Measurements from ENCODE around the gene HPCAL1. TPM values are rescaled to one million over a fixed set of nuclear protein-coding genes. Genes with fewer than 3 reads are reported as not detected.

HPCAL1 gene
- polyA plus RNA-seq, 3 donors, result 28.0 to 31.3 (median 31.2) TPM

DNA sequence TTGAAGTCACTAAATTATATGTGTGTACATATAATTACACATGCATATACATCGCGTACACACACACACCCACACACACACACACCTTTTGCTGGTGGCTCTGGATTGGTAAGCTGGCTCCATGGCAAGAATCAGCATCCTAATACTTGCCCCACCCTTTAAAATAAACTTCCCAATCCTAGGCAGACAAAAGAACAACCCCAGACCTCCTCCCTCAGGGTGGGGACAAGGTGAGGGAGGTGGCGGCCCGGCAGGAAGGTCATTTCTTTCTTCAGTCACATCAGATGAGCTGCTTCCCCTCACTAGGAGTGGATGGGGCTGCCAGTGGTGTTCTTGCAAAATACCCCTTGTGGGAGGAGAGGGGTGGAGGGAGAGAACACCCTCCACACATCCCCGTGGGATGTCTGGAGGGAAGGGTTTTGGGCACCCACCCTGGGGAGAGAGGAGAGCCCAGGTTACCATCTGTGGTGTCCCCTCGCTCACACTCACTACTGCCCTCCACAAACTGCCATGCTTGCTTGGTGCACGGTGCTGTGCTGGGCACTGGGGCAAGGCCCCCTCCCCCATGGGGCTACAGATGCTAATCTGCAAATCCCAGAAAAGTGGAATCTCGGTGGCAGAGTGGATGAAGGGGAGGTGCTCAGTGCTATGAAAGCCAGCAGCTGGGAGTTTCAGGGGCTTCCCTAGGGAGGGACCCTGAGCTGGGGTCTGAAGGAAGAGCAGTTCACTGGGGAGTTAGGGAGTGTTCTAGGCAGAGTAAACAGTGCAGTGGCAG, 81.4 kb downstream of the HPCAL1 start:
- no peak for DNase-seq

DNA sequence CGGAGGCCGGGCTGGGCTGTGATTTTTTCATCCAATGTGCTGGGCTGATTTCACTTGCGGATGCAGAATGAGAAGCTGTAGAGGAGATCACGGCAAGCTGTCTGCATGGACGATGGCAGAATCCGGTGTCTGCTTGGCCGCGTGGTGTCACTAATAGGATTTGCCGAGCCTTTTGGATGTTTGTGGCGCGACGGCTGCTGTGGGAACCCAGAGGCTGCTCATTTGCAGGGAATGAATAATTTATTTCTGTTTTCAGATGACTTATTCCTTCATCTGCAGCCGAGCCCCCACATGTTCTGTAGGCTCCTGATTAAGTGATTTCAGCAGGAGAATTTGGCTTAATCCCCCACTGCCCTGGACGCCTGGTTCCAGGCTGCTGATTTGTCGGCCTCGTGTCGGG, 82.8 kb downstream of the HPCAL1 start:
- DNase-seq, result no peak

DNA sequence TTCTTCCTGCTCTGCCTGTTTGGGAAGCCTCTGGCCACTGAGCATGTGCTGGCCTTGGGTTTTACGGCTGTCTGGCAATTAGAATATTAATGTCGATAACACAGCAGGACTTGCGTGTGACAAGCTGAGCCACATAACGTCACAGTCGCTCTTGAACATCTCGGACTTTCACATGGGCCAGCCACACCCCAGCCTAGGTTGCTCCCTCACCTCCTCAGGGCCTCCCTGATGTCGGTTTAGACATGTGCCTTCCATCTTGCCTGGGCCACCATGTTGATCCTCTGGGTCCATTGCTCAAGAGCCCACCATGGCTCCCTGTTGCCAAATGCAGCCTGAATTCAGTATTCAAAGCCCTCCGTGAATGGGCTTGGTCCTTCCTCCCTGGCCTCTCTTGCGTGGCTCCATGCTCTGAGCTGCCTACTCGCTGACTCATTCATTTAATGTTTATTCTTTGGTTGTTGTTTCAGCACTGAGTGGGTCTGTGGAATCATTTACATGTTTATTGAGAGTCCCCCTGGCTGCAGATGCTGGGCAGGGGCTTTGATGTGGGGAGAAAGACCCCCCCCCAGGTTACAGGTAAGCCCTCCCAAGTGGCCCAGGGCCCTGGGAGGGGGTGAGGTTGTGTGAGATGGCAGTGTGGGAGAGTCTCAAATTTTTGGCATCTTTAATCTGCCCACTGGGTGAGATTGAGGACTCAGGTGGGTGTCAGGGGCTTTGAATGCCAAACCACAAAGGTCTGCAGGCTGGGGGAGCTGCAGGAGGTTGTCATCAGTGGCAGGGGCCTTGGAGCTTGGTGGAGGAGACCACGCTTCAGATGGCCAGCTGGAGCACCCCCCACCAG, 83.4 kb downstream of the HPCAL1 start:
- no peak for DNase-seq

DNA sequence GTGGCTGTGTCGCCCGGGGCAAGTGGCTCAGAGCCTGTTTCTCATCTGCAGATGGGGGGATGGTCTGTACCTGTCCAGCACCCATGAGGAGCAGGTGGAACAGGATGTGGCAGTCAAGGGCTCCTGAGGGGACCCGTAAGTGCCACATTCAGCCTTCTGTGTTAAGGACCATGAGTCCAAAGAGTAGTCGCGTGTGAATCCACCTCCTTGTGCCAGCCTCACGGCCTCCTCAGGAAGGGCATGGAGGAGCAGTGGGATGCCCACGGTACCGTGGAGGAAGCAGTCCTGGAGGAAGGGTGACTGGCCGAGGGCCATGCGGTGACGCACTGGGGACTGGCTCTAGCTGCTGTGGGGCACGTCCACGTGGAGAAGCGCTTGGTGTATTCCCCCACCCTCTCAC, 84.3 kb downstream of the HPCAL1 start:
- DNase-seq, result no peak

DNA sequence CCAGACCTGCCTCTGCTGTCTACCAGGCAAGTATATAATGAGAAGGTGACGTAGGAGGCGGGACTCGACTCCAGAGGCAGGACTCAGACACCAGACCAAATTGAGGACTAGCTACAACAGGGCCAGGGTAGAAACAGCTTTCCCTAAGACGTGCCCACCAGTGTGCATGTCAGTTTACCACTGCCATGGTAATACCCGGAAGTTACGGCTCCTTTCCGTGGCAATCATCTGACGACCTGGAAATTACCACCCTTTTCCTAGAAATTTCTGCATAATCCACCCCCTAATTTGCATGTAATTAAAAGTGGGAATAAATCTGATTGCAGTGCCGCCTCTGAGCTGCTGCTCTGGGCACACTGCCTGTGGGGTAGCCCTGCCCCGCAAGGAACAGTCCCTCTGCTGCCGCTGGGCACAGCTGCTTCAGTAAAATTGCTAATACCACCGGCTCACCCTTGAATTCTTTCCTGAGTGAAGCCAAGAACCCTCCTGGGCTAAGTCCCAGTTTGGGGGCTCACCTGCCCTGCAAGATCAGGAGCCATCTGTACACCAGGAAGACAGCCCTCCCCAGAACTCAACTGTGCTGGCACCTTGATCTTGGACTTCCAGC, 86.4 kb downstream of the HPCAL1 start:
- no peak for DNase-seq

DNA sequence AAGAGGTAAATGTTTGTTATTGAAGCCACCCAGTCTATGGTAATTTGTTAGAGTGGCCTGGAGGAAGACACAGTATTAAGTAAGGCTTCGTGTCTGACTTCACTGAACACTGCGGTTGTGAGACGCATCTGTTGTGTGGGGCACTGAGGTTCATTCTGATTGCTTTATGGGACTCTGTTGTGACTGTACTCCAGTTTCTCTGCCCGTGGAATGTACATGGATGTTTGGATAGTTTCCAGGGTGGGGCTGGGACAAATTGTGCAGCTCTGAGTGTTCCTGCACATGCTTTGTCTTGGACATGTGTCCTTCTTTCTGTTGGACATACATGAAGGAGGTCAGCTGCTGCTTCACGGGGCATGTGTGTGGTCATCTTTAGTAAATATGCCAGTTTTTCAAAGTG, 86.9 kb downstream of the HPCAL1 start:
- no peak for DNase-seq

DNA sequence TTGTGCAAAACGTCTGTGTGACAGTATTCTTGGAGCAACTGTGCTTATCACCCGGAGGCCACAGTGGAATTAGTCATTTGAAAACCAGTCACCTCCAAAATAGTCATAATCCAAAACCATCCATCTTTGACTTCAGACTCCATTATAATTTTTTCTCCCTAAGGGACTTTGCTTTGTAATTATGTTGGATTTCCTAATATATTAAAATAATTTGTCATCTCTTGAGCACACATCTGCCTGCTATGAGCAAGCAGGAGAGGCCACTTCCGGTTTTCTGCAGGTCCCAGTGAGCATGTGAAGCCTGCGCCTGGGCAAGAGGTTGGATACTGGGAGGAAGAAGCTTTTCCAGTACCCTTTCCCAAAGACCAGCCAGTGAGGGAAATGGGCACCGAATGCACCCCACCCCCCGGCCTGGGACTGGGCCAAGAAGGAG, 87.7 kb downstream of the HPCAL1 start:
- no peak for DNase-seq

DNA sequence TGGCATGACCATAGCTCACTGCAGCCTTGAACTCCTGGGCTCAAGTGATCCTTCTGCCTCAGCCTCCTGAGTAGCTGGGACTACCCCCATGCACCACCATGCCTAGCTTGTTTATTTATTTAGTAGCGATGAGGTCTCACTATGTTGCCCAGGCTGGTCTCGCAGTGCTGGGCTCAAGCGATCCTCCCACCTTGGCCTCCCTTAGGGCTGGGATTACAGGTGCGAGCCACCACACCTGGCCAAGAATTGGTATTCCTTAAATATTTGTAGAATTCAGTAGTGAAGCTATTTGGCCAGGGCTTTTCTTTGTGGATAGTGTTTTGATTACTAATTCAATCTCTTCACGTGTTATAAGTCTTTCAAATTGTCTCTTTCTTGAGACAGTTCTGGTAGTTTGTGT, 89.4 kb downstream of the HPCAL1 start:
- DNase-seq, result no peak

DNA sequence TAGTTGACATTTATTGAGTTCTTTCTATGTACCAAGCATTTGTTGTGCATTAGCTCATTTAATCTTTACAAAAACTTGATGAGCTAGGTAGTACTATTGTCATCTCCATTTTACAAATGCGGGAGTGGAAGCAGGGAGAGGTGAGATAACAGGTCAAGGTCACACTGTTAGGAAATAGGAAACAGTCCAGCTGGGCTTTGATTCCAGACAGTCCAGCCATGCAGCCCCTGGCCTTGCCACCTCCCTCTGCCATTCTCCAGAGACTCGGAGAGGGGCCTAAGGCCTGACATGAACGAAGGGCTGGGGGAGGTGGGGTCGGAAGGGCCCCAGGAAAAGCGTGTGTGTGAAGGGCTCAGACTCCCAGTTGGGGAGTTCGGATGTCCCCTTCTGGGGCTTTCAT, 89.8 kb downstream of the HPCAL1 start:
- DNase-seq, result no peak

DNA sequence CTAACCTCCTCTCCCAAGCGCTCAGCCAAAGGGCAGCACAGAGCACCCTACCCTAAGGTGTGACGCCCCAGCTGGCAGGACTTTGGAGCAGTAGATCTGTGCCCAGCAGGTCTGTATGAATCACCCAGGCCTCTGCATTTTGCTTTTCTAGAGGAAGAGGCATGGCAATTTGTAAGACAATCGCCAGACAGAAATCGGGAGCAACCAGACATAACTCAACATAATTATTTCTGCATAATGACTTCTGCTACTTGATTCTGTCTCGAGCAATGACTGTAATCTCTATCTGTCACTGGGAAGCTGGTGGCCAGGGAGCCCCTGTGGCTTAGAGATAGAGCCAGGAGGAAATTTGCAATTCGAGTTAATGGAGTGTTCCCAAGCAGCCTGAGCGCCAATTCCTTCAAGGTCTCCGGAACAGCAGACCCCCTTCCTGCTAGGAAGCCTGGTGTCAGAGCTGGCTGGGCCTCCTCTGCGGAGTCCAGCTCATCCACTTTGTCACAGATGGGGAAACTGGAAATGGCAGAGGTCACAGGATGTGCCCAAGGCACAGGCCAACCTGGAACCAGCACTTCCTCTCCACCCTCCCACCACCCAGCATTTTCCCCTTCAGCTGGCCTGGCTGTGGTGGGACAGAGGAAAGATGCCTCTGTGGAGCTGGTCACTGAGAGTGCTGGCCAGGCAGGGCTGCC, 90.4 kb downstream of the HPCAL1 start:
- DNase-seq, result no peak

DNA sequence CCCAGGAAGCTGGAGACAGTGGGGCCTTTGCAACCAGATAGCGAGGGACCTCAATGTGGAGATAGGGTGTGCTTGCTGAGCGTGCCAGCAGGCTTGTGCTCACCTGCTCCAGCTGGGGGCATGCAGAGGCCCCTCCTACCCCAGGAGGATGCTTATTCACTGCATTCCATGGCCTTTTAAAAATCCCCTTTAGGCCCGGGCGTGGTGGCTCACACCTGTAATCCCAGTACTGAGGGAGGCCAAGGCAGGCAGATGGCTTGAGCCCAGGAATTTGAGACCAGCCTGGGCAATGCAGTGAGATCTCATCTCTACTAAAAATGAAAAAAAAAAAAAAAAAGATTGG, 90.9 kb downstream of the HPCAL1 start:
- no peak for DNase-seq

DNA sequence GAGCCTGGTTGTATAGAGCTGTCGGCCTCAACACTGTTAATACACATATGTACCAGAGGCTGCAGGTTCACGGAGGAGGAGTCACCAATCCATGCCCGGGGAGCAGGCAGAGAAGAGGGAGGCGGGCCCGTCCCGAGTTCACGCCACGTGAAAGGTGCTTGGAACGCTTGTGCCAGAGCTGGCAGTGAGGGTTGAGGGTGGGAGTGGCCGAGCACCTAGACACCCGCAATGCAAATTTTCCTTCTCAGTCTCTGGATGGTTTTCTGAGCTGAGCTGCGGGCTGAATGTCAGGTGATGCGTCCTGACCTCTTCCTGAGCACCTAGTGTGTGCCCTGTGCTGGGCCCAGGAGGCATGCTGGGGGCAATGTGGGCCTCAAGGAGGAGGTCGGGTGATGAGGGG, 93.2 kb downstream of the HPCAL1 start:
- DNase-seq, result no peak

DNA sequence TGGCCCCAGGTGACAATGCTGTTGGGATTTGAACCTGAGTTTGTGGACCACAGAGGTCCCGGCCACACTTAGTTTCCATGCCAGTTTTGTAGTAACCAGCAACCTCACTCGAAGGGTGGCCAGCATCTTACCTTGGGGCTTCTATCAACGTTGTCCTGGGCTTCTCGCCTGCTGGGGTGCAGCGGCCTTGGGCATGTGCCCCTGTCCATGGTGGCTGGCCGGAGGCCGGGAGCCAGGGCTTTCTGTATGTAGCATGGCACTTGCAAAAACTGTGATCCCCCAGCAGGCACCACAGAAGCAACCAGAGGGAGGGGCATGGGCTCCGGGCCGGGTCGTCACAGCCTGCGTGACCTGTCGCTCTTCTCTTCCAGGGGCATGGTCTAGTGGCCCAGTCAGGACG, 93.8 kb downstream of the HPCAL1 start:
- no peak for DNase-seq

DNA sequence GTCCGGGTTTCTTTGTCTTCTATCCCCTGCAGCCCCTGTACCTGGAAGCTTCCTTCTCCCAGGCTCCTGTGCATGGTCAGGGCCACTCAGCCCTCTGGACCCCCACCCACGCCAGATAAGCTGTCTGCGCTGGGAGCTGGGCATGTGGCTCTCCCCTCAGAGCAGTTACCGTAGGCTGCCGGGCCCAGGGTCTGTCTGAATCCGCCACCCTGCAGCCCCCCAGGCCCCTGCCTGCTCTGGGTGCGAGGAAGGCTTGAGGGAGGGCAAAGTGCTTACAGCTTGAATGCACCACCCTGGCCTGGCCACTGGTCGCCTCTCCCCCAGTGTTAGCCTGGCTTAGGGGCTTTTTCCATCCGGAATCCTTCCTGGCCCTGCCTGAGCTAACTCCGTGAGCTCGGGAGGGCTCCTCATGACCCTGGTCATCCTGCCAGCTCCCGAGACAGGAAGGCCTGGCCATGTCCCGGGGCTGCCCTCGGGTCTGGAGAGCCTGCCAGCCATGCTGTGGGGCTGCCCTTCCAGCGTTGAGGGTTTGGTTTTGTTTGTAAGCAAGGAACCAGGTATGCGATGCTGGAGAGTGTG, 94.7 kb downstream of the HPCAL1 start:
- DNase-seq, result no peak

DNA sequence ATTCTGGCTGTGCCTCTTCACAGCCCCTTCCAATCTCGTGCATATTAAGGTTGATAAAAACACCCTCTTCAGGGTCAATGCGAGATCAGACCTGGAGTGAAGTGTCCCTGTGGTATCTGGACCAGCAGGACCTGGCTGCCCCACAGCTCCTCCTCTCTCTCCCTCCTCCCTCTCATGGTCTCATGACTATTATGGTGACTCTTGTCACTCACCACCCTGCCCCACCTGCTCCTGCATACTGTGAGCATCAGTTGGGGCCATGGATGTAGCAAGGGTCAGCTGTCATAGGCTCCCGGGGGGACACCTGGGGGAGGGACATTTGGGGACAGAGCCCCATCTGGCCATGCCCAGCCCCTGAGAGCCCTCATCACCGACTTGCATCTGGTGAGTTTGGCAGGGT, 95.2 kb downstream of the HPCAL1 start:
- no peak for DNase-seq

DNA sequence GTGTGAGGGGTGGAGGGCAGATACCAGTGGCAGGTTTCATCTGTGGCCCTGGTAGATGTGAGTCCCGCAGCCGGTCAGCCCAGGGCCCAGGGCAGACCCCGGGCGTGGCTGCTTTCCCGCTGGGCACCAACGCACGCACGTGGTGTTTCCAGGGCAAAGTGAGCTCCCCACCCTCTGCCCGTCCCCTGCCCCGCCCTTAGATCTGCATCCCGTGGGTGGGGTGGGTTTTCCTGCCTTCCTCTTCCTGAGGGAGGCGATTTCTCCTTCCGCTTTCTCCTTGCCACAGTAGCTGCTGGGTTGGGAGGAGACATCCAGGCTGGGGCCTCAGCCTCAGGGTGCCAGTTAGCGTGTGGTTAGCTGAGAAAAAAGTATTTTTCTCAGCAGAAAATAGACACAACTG, 95.8 kb downstream of the HPCAL1 start:
- no peak for DNase-seq

DNA sequence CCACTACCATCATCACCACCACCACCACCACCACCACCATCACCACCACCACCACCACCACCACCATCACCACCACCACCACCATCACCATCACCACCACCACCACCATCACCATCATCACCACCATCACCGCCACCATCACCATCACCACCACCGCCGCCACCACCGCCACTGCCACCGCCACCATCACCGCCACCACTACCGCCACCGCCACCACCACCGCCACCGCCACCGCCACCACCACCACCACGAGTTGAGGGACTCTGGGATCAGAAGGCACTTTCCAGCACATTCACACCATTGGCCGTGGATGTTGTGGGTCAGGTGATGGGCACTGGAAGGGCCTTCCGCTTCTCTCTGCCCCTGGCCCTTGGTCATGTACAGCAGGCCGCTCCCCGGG, 96.7 kb downstream of the HPCAL1 start:
- no peak for DNase-seq

DNA sequence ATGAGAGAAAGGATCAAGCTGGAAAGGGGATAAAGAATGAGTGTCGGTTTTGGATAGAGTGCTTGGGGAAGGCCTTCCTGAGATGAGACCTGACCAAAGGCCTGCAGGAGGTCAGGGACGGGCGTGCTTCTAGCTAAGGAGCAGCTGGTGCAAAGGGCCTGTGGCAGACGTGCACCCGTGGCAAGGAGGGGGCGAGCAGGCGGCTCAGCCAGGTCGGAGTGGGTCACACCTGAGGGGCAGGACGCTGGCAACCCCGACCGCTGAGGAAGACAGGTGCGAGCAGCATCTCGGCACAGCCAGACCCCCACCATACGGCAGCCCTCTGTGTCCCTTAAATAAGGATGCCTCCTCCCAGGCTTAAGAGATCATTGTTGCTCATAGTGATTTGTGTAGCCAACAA, 97.3 kb downstream of the HPCAL1 start:
- no peak for DNase-seq

DNA sequence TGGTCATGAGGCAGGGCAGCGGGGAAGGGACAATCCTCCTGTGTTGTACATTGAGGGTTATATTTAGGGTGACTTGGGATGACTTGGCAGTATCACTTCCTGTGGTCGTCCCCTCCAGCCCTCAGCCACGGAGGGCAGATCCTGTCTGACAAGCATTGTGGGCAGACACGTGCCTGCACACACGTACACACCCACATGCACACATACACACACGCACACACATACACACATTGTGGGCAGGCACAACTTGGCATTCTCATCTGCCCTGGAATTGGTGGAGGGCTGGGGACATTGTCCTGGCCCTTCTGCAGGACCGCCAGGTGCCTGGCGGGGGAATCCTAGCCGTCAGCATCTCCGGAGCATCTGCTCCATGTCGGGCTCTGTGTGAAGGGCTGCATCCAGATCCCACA, 97.9 kb downstream of the HPCAL1 start:
- DNase-seq, result no peak

DNA sequence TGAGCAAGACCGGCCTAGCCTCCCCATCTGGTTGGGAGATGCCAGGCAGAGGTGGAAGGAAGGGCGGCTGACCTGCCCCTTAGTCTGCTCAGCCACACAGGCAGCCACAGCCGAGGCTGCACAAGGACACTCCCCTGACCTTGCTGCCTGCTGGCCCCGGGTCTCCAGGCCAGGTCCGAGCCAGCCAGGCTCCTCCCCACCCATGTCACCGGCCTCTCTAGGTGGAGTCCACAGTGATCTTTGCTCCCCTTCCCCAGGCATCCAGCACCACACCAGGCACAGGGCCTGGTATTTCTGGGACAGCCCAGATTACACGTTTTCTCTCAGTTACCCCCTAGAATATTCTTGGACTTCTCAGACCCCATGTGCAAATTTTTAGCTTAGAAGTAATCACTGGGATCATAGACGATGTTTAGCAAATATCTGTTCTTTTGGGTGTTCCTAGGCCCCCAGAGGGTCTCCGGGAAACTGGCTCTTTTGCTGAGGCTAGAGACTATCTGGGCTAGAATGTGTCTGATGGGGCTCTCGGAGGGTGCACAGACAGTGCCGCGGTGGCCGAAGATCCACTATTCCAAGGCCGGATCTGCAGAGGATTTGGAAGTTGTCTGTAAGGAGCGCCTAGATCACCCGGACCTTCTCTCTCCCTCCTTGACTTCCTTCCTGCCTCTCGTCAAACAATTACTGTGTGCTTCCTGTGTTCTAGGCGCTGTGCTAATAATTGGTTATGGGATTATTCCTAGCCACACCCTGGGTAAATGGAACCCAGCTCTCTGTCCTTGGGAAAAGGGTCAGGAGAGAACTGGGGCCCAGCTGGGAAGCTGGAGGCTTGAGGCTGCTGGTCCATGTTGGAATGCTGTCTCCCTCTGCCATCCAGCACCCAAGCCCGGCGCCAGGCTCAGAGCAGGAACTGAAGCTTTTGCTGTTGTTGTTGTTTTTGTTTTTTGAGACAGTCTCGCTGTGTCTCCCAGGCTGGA, 98.6 kb downstream of the HPCAL1 start:
- DNase-seq, result no peak

DNA sequence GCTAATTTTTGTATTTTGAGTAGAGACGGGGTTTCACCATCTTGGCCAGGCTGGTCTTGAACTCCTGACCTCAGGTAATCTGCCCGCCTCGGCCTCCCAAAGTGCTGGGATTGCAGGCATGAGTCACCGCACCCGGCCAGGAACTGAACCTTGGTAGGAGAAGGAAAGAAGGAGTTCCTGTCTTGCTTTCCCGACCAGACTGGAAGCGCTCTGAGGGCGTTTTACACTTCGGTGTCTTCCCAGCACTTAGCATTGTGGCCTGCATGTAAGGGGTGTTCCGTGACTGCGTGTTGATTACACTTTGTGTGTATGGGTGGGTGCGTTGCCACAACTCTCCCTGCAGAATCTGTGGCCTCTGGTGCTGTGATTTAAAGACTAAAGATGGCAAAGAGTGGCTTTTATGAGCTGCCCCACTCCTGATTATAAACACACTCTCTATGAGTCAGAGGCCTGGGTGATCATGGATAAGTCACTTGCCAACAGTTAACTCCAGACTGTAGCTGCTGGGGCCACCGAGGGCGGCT, 99.4 kb downstream of the HPCAL1 start:
- no peak for DNase-seq
